ENCODE measurements around the gene MTG2.

DNA sequence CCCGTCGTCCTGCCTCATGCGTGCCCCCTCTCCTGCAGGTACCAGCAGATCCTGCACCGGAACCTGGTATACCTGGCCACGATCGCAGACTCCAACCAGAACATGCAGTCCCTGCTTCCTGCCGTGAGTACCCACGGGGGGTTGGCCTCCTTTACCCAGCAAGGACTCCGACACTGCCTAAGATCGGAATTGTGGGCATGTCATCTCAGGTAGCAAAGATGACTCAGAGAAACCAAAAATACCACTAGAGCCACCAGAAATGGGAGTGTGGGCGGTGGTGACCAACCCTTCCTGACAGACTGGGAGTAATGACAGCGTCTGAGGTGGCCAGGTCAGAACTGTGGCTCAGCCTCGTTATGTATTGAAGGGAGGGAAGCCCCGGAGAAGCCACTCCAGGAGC, 23.0 kb upstream of the MTG2 start:
- TF ChIP-seq, protein P1, sequence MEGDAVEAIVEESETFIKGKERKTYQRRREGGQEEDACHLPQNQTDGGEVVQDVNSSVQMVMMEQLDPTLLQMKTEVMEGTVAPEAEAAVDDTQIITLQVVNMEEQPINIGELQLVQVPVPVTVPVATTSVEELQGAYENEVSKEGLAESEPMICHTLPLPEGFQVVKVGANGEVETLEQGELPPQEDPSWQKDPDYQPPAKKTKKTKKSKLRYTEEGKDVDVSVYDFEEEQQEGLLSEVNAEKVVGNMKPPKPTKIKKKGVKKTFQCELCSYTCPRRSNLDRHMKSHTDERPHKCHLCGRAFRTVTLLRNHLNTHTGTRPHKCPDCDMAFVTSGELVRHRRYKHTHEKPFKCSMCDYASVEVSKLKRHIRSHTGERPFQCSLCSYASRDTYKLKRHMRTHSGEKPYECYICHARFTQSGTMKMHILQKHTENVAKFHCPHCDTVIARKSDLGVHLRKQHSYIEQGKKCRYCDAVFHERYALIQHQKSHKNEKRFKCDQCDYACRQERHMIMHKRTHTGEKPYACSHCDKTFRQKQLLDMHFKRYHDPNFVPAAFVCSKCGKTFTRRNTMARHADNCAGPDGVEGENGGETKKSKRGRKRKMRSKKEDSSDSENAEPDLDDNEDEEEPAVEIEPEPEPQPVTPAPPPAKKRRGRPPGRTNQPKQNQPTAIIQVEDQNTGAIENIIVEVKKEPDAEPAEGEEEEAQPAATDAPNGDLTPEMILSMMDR (IDR thresholded peaks at IDR 0.05): no peak
- TF ChIP-seq SIN3A (IDR thresholded peaks at IDR 0.05; ENCODE audit: borderline replicate concordance, insufficient read depth, low read depth, low read length): no peak
